HFFc6 (cell line): ENCODE data around the gene SP2. TPM values are rescaled to one million over a fixed set of nuclear protein-coding genes. Genes with fewer than 3 reads are reported as not detected.
A peak's percentile ranks its signal among the peaks of the same experiment; 100 is the strongest.

Experiments
- DNase-seq: peaks from one replicate; pipeline ENCODE4 v3.0.0-alpha.2; 2018
- H3K27ac Mint-ChIP-seq: 2 replicates; pipeline ENCODE4 v1.8.0; 2020; ENCODE audit warnings: mild to moderate bottlenecking, mixed read lengths
- H3K27me3 Mint-ChIP-seq: 2 replicates; pipeline ENCODE4 v1.8.0; 2021; ENCODE audit warnings: mild to moderate bottlenecking, moderate library complexity, mixed read lengths; ENCODE audit not compliant: insufficient read depth
- H3K36me3 Mint-ChIP-seq: 2 replicates; pipeline ENCODE4 v1.8.0; 2021; ENCODE audit warnings: low read depth, mixed read lengths
- H3K4me1 Mint-ChIP-seq: 2 replicates; pipeline ENCODE4 v1.8.0; 2020; ENCODE audit warnings: low read depth, mixed read lengths
- H3K4me3 Mint-ChIP-seq: 2 replicates; pipeline ENCODE4 v1.8.0; 2020; ENCODE audit warnings: mild to moderate bottlenecking, moderate library complexity, mixed read lengths
- H3K9me3 Mint-ChIP-seq: 2 replicates; pipeline ENCODE4 v1.8.0; 2020; ENCODE audit warnings: mild to moderate bottlenecking, mixed read lengths
- long read RNA-seq: library from polyadenylated mRNA; unstranded; transcript quantifications from one replicate; pipeline ENCODE4 v2.0.0, GENCODE V29; 2019
- total RNA-seq, 6 experiments: library from RNA; stranded (reverse); fragmentation: NEBNext Ultra II Directional; extraction: Animal tissue kit (Norgen Biotek cat#: 25700); gene quantifications; 2 replicates in 1 of 6; 3 replicates in 5 of 6; pipeline ENCODE4 v1.2.3, GENCODE V29; 2021
- TF ChIP-seq, protein P1 (sequence below): fragments of 200-600 bp; sonication (generic); IDR thresholded peaks from 2 replicates; pipeline ENCODE4 v1.5.0; 2021; ENCODE audit warnings: antibody characterized with exemption, mild to moderate bottlenecking

Gene SP2
- 10 to 100 TPM; 10.7 to 17.5 (median 16.4) TPM for total RNA-seq
- long read RNA-seq, partial matches to known transcripts = 2 of 3 reads
- long read RNA-seq, other reads (novel, unspliced or antisense) = 1 of 3 reads

DNA sequence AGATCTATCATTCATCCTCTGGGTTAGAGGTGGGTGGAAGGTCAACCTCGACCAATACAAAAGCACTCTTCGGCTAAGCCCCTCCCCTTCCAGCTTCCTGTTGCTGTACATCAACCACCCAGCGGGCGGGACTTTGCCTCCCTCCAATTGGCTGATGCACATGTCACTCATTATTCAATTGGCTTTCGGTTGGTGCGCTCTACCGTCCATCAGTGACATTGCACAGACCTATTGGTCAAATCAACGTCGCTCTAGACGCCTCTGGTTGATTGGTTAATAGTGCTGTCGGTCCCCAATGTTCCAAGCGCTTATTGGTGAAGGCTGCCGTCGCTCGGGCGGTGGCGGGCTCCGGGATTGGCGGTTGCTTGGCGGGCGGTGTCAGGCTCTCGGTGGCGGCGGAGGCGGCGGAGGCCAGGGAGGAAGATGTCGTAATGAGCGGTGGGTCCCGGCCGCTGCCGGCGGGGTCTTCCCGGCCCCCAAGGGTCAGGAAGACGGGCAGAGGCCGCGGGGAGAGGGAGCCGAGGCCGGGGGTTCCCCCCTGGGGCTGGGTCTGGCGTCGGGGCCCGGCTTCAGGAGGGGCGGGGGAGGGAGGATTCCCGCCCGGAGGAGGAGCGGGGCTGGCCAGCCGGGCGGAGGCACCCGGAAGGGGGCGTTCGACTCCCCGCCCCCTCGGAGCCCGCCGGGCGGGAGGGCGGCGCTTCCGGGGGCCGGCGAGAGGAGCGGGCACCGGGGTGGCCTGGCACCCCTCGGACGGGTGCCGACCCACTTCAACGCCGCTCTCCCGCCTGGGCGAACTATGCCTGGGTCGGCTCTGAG, at the start of gene SP2:
SP2 (plus strand) TSS at position 381 of the 816 bp plus-strand sequence; CDS start at position 432, 51 bp downstream.
- peak; percentile 100 for DNase-seq
- peaks cover 3% of the 10 kb centered on the region for H3K27me3 Mint-ChIP-seq
- peak within 1 kb of the TSS; percentile 97 for H3K4me3 Mint-ChIP-seq
- no peaks in the 10 kb centered on the region for H3K9me3 Mint-ChIP-seq
- TF ChIP-seq, protein P1, sequence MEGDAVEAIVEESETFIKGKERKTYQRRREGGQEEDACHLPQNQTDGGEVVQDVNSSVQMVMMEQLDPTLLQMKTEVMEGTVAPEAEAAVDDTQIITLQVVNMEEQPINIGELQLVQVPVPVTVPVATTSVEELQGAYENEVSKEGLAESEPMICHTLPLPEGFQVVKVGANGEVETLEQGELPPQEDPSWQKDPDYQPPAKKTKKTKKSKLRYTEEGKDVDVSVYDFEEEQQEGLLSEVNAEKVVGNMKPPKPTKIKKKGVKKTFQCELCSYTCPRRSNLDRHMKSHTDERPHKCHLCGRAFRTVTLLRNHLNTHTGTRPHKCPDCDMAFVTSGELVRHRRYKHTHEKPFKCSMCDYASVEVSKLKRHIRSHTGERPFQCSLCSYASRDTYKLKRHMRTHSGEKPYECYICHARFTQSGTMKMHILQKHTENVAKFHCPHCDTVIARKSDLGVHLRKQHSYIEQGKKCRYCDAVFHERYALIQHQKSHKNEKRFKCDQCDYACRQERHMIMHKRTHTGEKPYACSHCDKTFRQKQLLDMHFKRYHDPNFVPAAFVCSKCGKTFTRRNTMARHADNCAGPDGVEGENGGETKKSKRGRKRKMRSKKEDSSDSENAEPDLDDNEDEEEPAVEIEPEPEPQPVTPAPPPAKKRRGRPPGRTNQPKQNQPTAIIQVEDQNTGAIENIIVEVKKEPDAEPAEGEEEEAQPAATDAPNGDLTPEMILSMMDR = peak; percentile 71
- 0 out of 2 replicates have a peak, but pooled peaks cover 11% of the 10 kb centered on the region for H3K36me3 Mint-ChIP-seq
- peak within 1 kb of the TSS; percentile 97 for H3K27ac Mint-ChIP-seq
- peaks cover 34% of the 10 kb centered on the region for H3K4me1 Mint-ChIP-seq

DNA sequence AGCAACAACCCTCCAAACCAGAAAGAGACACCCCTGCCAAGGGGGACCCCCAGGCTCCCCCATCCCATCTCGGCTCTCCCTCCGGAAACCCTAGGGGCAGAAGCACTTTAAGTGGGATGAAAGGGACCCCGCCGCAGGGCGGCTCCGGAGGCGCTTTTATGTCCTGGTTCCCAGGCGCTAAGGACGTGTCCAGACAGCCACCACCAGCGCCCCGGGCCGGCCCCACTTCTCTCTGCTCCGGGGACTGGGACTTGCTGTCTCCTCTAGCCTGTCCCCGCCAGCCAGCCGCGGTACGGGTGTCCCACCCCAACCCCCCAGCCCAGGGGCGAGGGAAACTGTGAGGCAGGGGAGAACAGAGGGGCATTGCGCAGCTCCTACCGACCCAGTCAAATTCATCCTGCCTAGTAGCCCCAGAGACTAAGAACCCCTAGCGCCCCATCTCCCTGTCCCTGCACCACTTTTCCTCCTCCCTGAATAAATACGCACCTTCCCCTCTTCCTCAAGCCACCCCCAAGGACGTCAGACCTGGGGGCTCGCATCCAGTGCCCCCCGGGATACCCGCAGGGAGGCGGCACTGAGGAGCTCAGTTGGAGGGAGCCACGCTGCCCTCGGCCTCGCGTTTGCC, 49.2 kb upstream of the SP2 start:
- Mint-ChIP-seq H3K4me3 (no peak overlapping the region), H3K9me3 (no peaks in the 10 kb centered on the region), H3K4me1 (peaks cover 37% of the 10 kb centered on the region), H3K27me3 (peaks cover 3% of the 10 kb centered on the region), H3K27ac (no peak overlapping the region), H3K36me3 (no peaks in the 10 kb centered on the region)
- DNase-seq = no peak
- TF ChIP-seq, protein P1 = no peak

DNA sequence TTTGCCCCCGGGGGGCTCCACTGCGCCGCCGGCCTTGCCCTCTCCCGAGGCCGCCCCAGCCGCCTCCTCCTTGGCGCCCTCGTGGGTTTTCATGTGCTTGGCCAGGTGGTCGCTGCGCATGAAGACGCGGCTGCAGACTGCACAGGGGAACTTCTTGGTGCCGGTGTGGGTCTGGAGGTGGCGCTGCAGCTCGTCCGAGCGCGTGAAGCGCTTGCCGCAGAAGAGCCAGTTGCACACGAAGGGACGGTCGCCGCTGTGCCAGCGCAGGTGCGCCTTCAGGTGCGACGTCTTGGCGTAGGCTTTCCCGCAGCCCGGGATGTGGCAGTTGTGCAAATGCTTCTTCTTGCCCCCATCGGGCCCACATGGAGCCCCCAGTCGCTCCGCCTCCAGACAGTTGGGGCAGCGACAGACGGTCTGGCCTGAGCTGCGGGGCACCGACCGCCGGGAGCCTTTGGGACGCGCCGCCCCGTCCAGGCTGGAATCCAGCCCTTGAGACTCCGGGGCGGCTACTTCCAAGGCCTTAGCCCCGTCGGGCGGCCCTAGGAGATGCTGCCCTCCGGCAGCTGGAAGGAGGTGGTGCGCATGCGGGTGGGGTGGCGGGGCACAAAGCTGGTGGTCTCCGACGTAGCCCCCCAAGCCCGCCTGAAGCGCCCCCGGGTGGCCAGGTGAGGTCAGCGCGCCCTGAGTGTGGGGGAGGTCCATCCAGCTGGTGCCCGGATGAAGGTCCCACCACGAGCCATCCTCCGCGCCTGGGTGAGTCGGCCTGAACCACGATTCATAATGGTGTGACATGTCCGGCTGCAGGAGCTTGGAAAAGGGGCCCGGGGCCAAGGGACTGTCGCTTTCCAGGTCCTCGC, 48.5 kb upstream of the SP2 start:
- no peak overlapping the region for H3K27ac Mint-ChIP-seq
- H3K36me3 Mint-ChIP-seq = no peaks in the 10 kb centered on the region
- peaks cover 10% of the 10 kb centered on the region for H3K27me3 Mint-ChIP-seq
- TF ChIP-seq, protein P1 = peak; percentile 35
- H3K9me3 Mint-ChIP-seq = no peaks in the 10 kb centered on the region
- peaks cover 44% of the 10 kb centered on the region for H3K4me1 Mint-ChIP-seq
- DNase-seq = no peak
- no peak overlapping the region for H3K4me3 Mint-ChIP-seq

DNA sequence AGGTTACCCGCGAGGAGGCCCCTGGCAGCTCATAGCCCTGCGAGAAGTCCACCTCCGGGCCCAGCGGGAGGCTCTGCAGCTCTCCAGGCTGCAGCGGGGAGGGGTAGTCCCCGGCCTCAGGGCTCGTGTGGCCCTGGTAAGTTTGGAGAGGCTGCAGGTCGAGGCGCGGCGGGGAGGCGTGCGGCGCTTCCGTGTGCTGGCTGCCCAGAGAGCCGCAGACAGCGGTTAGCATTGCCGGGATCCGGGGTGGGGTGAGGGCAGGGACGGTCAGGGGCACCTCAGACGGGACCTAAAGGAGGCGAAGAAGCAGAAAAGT, 47.9 kb upstream of the SP2 start:
- DNase-seq = no peak
- TF ChIP-seq, protein P1 = no peak
- no peak overlapping the region for H3K4me3 Mint-ChIP-seq
- H3K27ac Mint-ChIP-seq = no peak overlapping the region
- peaks cover 16% of the 10 kb centered on the region for H3K27me3 Mint-ChIP-seq
- H3K4me1 Mint-ChIP-seq = peaks cover 40% of the 10 kb centered on the region
- no peaks in the 10 kb centered on the region for H3K9me3 Mint-ChIP-seq
- H3K36me3 Mint-ChIP-seq = no peaks in the 10 kb centered on the region

DNA sequence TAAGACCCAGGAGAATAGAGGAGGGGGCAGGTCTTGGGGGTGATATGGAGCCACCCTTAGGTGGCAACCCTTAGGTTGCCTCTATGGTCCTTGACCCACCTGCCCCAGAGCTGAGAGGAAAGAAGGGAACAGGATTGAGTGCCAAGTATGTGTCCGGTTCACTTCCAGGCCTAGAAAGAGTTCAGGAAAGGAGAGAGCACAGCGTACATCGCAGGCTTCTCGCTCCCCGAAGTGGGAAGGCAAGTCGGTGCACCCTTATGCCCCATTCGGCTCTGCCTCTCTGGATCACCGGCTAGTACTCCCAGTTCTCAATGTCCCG, 45.7 kb upstream of the SP2 start:
- Mint-ChIP-seq H3K9me3 (no peaks in the 10 kb centered on the region), H3K27me3 (peaks cover 38% of the 10 kb centered on the region), H3K4me1 (peaks cover 24% of the 10 kb centered on the region), H3K4me3 (peak overlapping the region; percentile 85), H3K36me3 (no peaks in the 10 kb centered on the region), H3K27ac (peak overlapping the region; percentile 36; the same call in 1 of the 2 replicates)
- TF ChIP-seq, protein P1 = no peak
- DNase-seq = no peak
